ENCODE measurements around the gene PI4KB. TPM values are rescaled to one million over a fixed set of nuclear protein-coding genes. Genes with fewer than 3 reads are reported as not detected.

PI4KB gene
- total and polyA plus RNA-seq, 2 of the 13 experiments (the other 11 are each of a cell fraction or from before 2014, with no cell fraction given): 19.5 to 29.3 TPM

- TF ChIP-seq KDM5A (IDR thresholded peaks at IDR 0.05; ENCODE audit: borderline replicate concordance, low read length) (peak; percentile 81; the same call in 1 of the 2 replicates), NONO (IDR thresholded peaks at IDR 0.05) (no peak), NONO (CRISPR knock-in tag; conservative IDR thresholded peaks at IDR 0.05) (peak; percentile 76), RXRA (CRISPR knock-in tag; IDR thresholded peaks at IDR 0.05) (peak; percentile 10; the same call in 1 of the 2 replicates), ZNF124 (CRISPR knock-in tag; IDR thresholded peaks at IDR 0.05) (0 out of 2 replicates have a peak, but pooled peaks have one; percentile 20), SNAPC4 (CRISPR knock-in tag; IDR thresholded peaks at IDR 0.05) (peak; percentile 43; the same call in 1 of the 2 replicates), ZFY (CRISPR knock-in tag; IDR thresholded peaks at IDR 0.05) (peak; percentile 74), THAP11 (CRISPR knock-in tag; IDR thresholded peaks at IDR 0.05) (peak; percentile 98), SOX13 (IDR thresholded peaks at IDR 0.05) (no peak), SOX13 (CRISPR knock-in tag; conservative IDR thresholded peaks at IDR 0.05 in 1 of 2, IDR thresholded peaks at IDR 0.05 in 1 of 2) (0 out of 4 replicates have a peak, but pooled peaks of 1 of the 2 experiments have one; percentile 21), ZNF337 (CRISPR knock-in tag; IDR thresholded peaks at IDR 0.05; ENCODE audit: borderline replicate concordance, low read depth) (no peak), ZNF777 (CRISPR knock-in tag; IDR thresholded peaks at IDR 0.05) (peak; percentile 18; the same call in 1 of the 2 replicates), HMGXB3 (CRISPR knock-in tag; IDR thresholded peaks at IDR 0.05; ENCODE audit: borderline replicate concordance) (peak; percentile 100), ZNF639 (CRISPR knock-in tag; conservative IDR thresholded peaks at IDR 0.05) (0 out of 2 replicates have a peak, but pooled peaks have one; percentile 19), NR1H2 (CRISPR knock-in tag; IDR thresholded peaks at IDR 0.05; ENCODE audit: borderline replicate concordance, low read depth) (peak; percentile 29; the same call in 1 of the 2 replicates), ZNF766 (CRISPR knock-in tag; IDR thresholded peaks at IDR 0.05; ENCODE audit: borderline replicate concordance) (0 out of 2 replicates have a peak, but pooled peaks have one; percentile 23), ZNF891 (CRISPR knock-in tag; IDR thresholded peaks at IDR 0.05) (peak; percentile 83)
Observed at GRCh38 chr1:151254217-151255213, 72.7 kb downstream of the PI4KB start, which contains the start of gene PSMD4 (continued).

Data from HepG2 (cell line).